GM10266 (cell line): ENCODE data around the gene TSLP.

ENCODE experiments used
- DNase-seq: peaks from one replicate; pipeline ENCODE4 v3.0.0; 2012; ENCODE audit errors: extremely low spot score
- CTCF ChIP-seq: IDR thresholded peaks from 2 replicates; pipeline ENCODE4 v1.5.1; 2012; ENCODE audit warnings: mild to moderate bottlenecking, low read depth; ENCODE audit not compliant: control insufficient read depth, insufficient read depth; ENCODE audit errors: missing control alignments

Gene TSLP

GRCh38 chr5:111063709-111064322 is 7.7 kb upstream of the TSLP start:
- peak; percentile 26 for DNase-seq
- peak; percentile 45 for TF ChIP-seq CTCF

DNA sequence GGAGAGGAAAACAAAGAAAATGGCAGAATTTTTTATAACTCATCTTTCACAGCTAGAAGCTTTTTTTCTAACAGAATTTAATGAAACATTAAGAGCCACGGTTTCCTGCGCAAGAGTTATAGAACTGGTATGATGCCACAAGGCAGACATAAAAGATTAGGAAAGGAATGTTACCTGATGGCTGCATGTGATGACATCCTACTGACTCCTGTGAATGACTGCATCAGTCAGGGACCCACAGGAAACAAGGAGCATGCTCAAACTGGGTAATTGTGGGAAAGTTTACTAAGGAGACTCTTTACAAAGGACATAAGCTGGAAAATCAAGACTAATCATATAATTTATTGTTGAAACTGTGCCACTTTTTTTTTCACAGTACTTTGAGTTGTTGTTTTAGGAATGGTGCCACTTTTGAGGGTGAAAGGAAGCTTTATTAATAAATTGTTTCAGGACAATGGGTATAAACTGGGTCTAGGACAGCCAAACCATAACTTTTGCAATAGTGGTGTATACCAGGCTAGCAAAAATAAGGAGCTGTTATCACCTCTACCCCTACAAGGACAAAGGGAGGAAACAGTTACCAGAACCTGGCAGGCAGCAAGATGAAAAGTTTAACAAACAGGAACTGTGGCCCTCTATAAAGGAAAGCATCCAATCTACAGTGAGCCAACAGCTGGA is 5.1 kb upstream of the TSLP start:
- no peak for TF ChIP-seq CTCF
- DNase-seq = no peak

- TF ChIP-seq CTCF = no peak
Observed at GRCh38 chr5:111068213-111068612, 3.3 kb upstream of the TSLP start.

DNA sequence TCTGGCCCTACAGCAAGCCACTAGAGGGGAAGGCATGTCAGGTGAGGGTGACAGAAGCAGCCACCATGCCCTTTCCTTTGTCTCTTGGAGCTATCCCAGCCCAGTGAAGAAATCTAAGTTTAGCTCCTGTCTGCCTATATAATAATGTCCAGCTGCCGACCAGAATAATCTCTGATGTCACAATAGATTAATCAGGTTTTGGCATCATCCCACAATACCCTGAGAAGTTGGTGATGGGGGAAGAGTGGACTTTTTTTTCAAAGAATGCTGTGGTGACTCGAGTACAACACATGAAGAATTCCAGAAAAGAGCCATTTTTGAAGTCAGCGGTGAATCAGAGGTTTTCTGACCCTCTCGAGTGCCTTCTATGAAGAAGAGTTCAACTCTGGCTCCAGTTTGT is 1.7 kb upstream of the TSLP start:
- TF ChIP-seq CTCF = no peak

More at GRCh38 chr5:111068213-111068612, 3.3 kb upstream of the TSLP start:
- DNase-seq = no peak

DNA sequence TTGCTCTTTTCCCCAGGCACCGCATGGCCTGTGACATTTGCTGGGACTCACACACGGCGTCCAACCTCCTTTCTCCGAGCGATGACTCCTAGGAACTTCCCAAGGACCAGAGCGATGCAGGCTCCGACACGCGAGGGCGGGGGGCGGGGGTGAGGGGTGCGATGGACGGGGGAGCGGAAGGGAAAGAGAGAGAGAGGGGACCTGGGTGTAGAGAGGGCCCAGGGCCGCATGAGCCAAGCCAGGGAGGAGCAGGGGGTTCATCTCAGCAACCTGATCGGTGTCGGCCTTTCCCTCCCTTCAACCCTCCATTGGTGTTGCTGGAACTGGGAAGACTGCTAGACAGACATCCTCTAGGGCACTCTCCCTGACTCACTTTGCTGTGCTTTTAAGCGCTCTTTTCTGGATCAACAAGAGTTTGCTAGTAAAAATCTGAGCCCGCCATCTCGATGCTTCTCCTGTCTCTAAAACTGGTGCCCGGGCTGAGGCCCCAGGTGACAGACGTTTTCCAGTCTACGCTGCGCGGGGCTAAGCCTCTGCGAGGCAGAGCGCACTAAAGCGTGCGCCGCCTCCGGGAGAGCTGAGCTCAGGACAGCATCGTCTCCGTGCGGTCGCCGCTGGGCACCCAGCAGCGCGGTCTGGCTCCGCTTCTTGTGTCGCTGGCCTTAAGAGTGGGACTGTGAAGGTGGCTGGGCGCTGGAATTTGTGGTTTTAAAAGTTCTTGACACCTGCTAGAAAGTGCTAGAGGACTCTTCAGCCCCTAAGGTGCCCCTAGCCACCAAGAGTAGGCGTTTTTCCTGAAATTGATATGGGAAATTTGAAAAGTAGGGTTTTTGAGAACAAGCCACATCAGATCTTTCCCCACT is 1.0 kb upstream of the TSLP start:
- no peak for TF ChIP-seq CTCF
- no peak for DNase-seq

More for the DNA sequence above, 1.7 kb upstream of the TSLP start:
- no peak for DNase-seq

DNA sequence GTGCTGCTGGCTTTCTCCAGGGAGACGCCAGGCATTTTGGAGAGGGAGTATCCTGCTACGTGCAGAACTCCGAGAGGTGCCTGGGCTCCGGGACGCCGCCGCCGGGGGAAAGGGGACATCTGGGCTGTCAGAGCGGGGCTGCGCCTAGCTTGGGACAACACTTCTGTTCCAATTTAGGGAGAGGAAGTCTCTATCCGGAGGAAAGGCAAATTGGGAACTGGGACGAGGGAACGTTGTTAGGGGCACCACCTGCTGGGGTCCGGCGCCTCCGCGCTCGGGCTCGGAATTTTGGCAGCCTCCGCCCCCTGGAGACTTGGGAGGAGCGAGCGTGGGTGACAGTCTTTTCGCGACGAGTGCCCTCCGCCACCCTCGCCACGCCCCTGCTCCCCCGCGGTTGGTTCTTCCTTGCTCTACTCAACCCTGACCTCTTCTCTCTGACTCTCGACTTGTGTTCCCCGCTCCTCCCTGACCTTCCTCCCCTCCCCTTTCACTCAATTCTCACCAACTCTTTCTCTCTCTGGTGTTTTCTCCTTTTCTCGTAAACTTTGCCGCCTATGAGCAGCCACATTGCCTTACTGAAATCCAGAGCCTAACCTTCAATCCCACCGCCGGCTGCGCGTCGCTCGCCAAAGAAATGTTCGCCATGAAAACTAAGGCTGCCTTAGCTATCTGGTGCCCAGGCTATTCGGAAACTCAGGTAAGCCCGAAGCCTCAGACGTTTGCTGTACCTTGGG is 1.6 kb downstream of the TSLP start:
- no peak for TF ChIP-seq CTCF
- peak; percentile 31 for DNase-seq
